ENCODE data around the gene GRPEL1. TPM values are rescaled to one million over a fixed set of nuclear protein-coding genes. Genes with fewer than 3 reads are reported as not detected.

GRPEL1 gene
- total and polyA plus RNA-seq, 2 of the 13 experiments (the other 11 are each of a cell fraction or from before 2014, with no cell fraction given) = 32.3 to 141 TPM

GRCh38 chr4:7103607-7104365 lies 35.9 kb upstream of the GRPEL1 start (continued):
- TF ChIP-seq NR2F6 (IDR thresholded peaks at IDR 0.05) (no peak), NR2F6 (CRISPR knock-in tag; IDR thresholded peaks at IDR 0.05) (peak; percentile 61; the same call in 1 of the 2 replicates), HNF1B (CRISPR knock-in tag; IDR thresholded peaks at IDR 0.05) (no peak; the same call in 1 of the 2 replicates), ASH2L (IDR thresholded peaks at IDR 0.05; ENCODE audit: insufficient read length, low read depth, low read length) (peak; percentile 96), ZNF83 (CRISPR knock-in tag; IDR thresholded peaks at IDR 0.05; ENCODE audit: borderline replicate concordance) (no peak), ZNF569 (CRISPR knock-in tag; IDR thresholded peaks at IDR 0.05; ENCODE audit: borderline replicate concordance) (no peak), XRCC5 (optimal IDR thresholded peaks at IDR 0.05; ENCODE audit: low read length) (no peak), CBX5 (CRISPR knock-in tag; IDR thresholded peaks at IDR 0.05; ENCODE audit: borderline replicate concordance) (peak; percentile 74), ZNF44 (CRISPR knock-in tag; IDR thresholded peaks at IDR 0.05) (no peak), SCMH1 (CRISPR knock-in tag; IDR thresholded peaks at IDR 0.05; ENCODE audit: borderline replicate concordance) (no peak), HDAC6 (IDR thresholded peaks at IDR 0.05; ENCODE audit: low read depth, low read length) (no peak), ZNF432 (CRISPR knock-in tag; IDR thresholded peaks at IDR 0.05; ENCODE audit: borderline replicate concordance) (no peak), RFX5 (IDR thresholded peaks at IDR 0.05; ENCODE audit: low read depth, low read length) (no peak), JUNB (CRISPR knock-in tag; IDR thresholded peaks at IDR 0.05; ENCODE audit: borderline replicate concordance) (no peak), ZNF749 (CRISPR knock-in tag; IDR thresholded peaks at IDR 0.05; ENCODE audit: borderline replicate concordance) (no peak), ZNF549 (CRISPR knock-in tag; IDR thresholded peaks at IDR 0.05) (peak; percentile 79; the same call in 1 of the 2 replicates), YEATS4 (CRISPR knock-in tag; IDR thresholded peaks at IDR 0.05; ENCODE audit: borderline replicate concordance) (peak; percentile 66), SNAI1 (CRISPR knock-in tag; IDR thresholded peaks at IDR 0.05; ENCODE audit: borderline replicate concordance) (no peak), CENPX (CRISPR knock-in tag; IDR thresholded peaks at IDR 0.05) (no peak), ISX (CRISPR knock-in tag; conservative IDR thresholded peaks at IDR 0.05) (no peak), UBTF (CRISPR knock-in tag; IDR thresholded peaks at IDR 0.05) (peak; percentile 65), PRMT3 (CRISPR knock-in tag; IDR thresholded peaks at IDR 0.05; ENCODE audit: borderline replicate concordance, low read depth) (no peak), NFKBIZ (CRISPR knock-in tag; IDR thresholded peaks at IDR 0.05) (no peak), JUND (CRISPR knock-in tag; IDR thresholded peaks at IDR 0.05) (peak; percentile 33; the same call in 1 of the 2 replicates), PPARG (CRISPR knock-in tag; conservative IDR thresholded peaks at IDR 0.05) (no peak)
- TF ChIP-seq, protein P1, sequence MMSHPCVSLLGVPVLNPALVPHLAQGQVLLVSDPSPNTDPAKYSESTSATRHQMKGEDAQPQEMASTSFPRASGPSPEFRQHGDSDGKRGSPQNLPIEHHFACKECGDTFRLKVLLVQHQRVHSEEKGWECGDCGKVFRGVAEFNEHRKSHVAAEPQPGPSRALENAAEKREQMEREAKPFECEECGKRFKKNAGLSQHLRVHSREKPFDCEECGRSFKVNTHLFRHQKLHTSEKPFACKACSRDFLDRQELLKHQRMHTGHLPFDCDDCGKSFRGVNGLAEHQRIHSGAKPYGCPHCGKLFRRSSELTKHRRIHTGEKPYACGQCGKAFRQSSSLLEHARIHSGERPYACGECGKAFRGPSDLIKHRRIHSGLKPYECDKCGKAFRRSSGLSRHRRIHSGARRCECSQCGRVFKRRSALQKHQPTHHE (CRISPR knock-in tag; IDR thresholded peaks at IDR 0.05; ENCODE audit: borderline replicate concordance) = no peak; the same call in 1 of the 2 replicates

All from HepG2 (cell line).